Ishikawa (cell line): Measurements from ENCODE around the gene ANKRD13D.

Source experiments
- EP300 ChIP-seq: IDR thresholded peaks from 2 replicates; pipeline ENCODE4 v1.6.1; 2012; ENCODE audit warnings: borderline replicate concordance
- FOXM1 ChIP-seq: IDR thresholded peaks from 2 replicates; pipeline ENCODE4 v1.6.1; 2012; ENCODE audit warnings: low read depth, borderline replicate concordance
- NFIC ChIP-seq: IDR thresholded peaks from 2 replicates; pipeline ENCODE4 v1.6.1; 2012
- RAD21 ChIP-seq: IDR thresholded peaks from 2 replicates; pipeline ENCODE4 v1.6.1; 2012; ENCODE audit warnings: low read depth
- REST ChIP-seq: IDR thresholded peaks from 2 replicates; pipeline ENCODE4 v1.6.1; 2012; ENCODE audit warnings: low read depth, mild to moderate bottlenecking
- TCF12 ChIP-seq: IDR thresholded peaks from 2 replicates; pipeline ENCODE4 v1.6.1; 2012; ENCODE audit warnings: low read depth
- TEAD4 ChIP-seq: IDR thresholded peaks from 2 replicates; pipeline ENCODE4 v1.6.1; 2012

- TF ChIP-seq RAD21 (no peak), NFIC (no peak), TCF12 (no peak), EP300 (no peak), TEAD4 (no peak), FOXM1 (no peak), REST (no peak)
These were observed 59.1 kb downstream of the ANKRD13D start for GRCh38 chr11:67347964-67348749.
